ENCODE results near the gene AXDND1.

Gene AXDND1

DNA sequence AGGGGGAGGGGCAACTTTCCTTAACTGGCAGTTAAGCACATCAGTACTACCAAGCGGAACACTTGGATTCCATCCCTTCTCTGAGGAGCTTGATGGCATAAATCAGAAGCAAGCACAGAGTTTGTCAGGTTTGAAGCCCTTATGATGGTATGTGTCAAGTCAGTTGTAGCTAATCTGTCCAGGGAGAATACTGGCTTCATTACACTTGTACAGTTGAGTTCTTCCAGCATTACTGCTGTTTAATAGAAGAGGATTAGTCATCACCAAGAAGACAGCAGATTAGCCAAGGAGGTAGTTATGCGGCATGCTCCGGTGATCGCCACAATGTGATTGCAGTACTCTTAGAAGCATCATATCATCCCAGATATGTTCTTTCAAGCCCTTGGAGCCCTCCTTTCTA lies 223.7 kb downstream of the AXDND1 start:
- no peak for DNase-seq (ENCODE audit: low read depth, low spot score)
- TF ChIP-seq, protein P1, sequence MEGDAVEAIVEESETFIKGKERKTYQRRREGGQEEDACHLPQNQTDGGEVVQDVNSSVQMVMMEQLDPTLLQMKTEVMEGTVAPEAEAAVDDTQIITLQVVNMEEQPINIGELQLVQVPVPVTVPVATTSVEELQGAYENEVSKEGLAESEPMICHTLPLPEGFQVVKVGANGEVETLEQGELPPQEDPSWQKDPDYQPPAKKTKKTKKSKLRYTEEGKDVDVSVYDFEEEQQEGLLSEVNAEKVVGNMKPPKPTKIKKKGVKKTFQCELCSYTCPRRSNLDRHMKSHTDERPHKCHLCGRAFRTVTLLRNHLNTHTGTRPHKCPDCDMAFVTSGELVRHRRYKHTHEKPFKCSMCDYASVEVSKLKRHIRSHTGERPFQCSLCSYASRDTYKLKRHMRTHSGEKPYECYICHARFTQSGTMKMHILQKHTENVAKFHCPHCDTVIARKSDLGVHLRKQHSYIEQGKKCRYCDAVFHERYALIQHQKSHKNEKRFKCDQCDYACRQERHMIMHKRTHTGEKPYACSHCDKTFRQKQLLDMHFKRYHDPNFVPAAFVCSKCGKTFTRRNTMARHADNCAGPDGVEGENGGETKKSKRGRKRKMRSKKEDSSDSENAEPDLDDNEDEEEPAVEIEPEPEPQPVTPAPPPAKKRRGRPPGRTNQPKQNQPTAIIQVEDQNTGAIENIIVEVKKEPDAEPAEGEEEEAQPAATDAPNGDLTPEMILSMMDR (IDR thresholded peaks at IDR 0.05; ENCODE audit: insufficient read depth, low read length, missing control alignments) = no peak
- no peak overlapping the region for H3K4me3 ChIP-seq (ENCODE audit: low read depth, low read length)

DNA sequence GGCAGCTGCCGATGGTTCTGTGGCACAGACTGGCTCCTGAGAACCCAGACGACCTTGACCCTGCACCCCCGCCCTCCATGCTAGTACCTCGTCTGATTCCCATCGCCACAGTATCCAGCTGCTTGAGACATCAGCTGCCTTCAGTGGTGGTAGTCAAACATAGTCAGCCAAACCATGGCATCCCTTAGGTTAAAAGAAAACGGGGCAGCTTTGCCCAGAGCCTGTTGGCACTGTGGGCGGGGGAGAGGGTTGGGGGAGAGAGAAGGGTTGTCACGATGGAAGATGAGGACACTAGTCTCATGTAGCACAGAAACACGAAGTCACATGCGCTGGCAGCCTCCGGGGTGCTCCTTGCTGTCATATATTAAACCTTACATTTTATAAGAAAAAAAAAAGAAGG lies 224.9 kb downstream of the AXDND1 start:
- CTCF ChIA-PET = no interaction called here
- POLR2A ChIA-PET = no interaction called here
- TF ChIP-seq, protein P1 (IDR thresholded peaks at IDR 0.05; ENCODE audit: insufficient read depth, low read length, missing control alignments) = no peak
- no peak for DNase-seq (ENCODE audit: low read depth, low spot score)
- H3K4me3 ChIP-seq (ENCODE audit: low read depth, low read length) = no peak overlapping the region

More for the DNA sequence above, 223.7 kb downstream of the AXDND1 start:
- ChIA-PET POLR2A (no interaction called here), CTCF (no interaction called here)

DNA sequence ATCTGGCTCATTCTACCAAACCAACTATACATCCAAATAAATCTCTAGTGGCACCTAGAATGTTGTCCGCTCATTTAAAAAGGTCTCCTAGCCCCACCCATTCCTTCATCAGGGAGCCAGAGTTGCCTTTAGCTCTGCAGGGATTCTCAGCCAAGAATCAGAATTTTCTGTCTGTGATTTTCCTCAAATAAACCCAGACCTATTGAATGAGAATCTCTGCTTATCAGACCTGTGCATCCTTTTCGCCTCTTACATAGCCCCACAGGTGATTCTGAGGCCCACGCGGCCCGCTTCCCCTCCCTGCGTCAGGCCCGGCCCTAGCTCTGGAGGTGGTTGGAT lies 225.5 kb downstream of the AXDND1 start:
- CTCF ChIA-PET = no interaction called here

DNA sequence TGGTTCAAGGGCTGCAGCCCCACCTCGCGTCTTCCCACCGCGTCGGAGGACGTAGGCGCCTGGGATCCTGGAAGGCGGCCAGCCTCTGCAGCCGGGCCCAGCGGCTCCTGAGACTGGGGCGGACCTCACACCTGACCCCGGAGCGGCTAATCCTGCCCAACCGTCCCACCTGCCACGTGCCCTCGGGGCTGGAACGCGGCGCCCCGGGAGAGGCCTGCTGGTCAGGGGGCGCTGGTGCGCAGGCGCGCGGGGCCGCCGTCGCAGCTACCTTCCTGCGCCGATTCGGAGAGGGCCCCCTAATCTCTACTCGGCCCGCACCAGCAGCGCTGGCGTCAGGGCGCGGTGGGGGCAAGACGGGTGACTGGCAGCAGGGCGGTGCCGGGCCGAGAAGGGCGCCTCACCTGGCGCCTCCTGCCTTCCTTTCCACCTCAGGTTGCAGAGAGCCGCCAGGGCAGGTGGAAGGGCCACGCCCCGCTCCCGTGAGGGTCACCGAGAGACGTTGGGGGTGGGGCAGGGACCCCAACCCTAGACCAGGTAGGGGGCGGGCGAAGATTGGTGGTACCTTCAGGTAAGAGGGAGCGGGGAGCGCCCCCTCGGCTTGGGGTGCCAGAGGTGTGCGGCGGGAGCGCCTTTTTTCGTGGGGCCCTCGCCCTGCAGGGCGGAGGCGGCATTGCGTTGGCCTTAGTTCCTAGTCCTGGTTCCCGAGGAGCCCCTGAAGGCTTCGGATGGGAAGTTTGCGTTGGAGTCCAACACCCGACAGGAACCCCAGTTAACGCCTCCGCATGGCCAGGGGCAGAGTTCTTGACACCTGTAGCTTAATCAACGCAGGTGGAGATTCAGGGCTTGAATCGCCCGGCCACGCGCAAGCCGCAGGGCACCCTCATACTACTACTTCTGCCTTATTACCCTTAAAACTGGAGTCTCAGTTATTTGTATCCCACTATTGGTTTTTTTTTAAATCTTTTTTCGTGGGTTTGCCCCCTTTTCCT lies 226.1 kb downstream of the AXDND1 start, which contains the start of gene TDRD5:
TDRD5 (plus strand) TSS at position 241 of the 989 bp plus-strand sequence. CDS start 784 bp downstream, outside the sequence.
- ChIA-PET CTCF (no interaction called here), POLR2A (no interaction called here)
- DNase-seq (ENCODE audit: low read depth, low spot score) = no peak
- TF ChIP-seq, protein P1 (IDR thresholded peaks at IDR 0.05; ENCODE audit: insufficient read depth, low read length, missing control alignments) = no peak
- no peak within 1 kb of the TSS for H3K4me3 ChIP-seq (ENCODE audit: low read depth, low read length)

More for the DNA sequence above, 225.5 kb downstream of the AXDND1 start:
- H3K4me3 ChIP-seq (ENCODE audit: low read depth, low read length) = no peak overlapping the region
- TF ChIP-seq, protein P1 (IDR thresholded peaks at IDR 0.05; ENCODE audit: insufficient read depth, low read length, missing control alignments) = no peak
- no peak for DNase-seq (ENCODE audit: low read depth, low spot score)
- POLR2A ChIA-PET = no interaction called here

DNA sequence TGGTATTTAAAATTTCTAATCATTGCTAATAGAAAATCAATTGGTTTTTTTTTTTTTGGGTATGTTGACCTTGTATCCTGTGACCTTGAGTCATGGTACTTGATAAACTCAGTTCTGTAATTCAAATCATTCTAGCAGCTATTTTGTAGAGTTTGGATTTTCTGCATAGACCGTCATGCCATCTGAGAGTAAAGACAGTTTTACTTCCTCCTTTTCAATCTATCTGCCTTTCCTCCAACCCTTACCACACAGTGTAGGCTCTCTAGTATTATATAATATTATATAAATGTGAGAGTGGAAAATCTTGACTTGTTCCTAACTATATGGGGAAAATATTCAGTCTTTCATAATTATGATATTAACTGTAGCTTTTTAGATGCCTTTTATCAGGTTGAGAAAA lies 232.9 kb downstream of the AXDND1 start:
- no peak overlapping the region for H3K4me3 ChIP-seq (ENCODE audit: low read depth, low read length)
- ChIA-PET POLR2A (no interaction called here), CTCF (interaction anchor here (2.0 kb wide), 1 partner anchor 347 kb away, joined by 12 read pairs; no protein-coding TSS in a partner anchor)
- DNase-seq (ENCODE audit: low read depth, low spot score) = no peak
- TF ChIP-seq, protein P1 (IDR thresholded peaks at IDR 0.05; ENCODE audit: insufficient read depth, low read length, missing control alignments) = no peak

DNA sequence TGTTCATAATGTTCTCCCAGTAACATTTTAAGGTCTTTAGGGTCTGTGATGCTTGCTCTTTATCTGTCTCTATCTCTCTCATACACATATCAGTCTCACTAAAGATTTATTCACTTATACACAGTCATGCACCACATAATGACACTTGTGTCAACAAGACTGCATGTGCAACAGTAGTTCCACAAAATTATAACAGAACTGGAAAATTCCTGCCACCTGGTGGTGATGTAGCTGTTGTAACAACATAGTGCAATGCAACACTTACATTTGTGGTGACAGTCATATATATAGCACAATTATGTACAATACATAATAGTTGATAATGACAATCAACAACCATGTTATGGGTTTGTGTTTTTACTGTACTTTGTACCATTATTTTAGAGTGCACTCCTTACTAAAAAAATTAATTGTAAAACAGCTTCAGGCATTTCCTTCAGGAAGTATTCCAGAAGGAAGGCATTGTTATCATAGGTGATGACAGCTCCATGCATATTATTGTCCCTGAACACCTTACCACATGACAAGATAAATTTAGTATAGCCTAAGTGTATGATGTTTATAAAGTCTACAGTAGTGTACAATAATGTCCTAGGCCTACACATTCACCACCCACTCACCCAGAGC lies 234.0 kb downstream of the AXDND1 start:
- DNase-seq (ENCODE audit: low read depth, low spot score) = no peak
- ChIA-PET POLR2A (no interaction called here), CTCF (interaction anchor here (2.0 kb wide), 1 partner anchor 348 kb away, joined by 12 read pairs; no protein-coding TSS in a partner anchor)
- no peak overlapping the region for H3K4me3 ChIP-seq (ENCODE audit: low read depth, low read length)
- TF ChIP-seq, protein P1 (IDR thresholded peaks at IDR 0.05; ENCODE audit: insufficient read depth, low read length, missing control alignments) = peak; percentile 23
